ENCODE measurements around the gene THAP7.

THAP7 gene

DNA sequence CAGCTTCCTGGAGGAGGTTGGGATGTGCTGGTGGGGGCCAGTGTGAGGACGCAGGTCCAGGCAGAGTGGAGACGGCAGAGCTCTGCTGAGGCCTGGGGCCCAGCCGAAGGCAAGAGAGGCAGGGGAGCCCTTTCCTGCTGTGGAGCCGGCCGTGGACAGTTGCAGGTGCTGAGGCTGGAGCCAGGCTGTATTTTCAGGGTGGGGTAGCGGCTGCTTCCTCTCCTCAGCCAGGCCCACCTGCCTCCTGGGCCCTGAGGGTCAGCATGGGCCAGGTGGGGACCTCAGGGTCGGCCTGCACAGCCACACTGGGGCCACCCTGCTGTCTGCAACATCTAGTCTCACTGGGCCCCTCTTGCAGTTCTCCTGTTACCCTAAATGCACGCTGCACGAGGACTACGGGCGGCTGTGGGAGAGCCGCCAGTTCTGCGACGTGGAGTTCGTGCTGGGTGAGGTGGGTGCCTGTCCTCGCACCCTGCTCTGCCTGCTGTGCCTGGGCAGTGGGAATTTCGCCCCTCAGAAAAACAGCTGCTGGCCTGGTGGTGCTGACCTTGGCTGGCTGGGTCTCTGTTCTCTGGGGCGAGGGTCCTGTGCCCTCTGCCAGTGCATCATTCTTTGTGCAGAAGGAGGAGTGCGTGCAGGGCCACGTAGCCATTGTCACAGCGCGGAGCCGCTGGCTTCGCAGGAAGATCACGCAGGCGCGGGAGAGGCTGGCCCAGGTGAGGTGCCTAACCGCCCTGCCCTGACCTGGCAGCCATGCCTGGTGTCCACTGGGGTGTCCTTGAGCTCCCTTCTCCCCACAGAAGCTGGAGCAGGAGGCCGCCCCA is 8.4 kb downstream of the THAP7 start:
- no peak for DNase-seq (ENCODE audit: low read depth in 2 of 2)

DNA sequence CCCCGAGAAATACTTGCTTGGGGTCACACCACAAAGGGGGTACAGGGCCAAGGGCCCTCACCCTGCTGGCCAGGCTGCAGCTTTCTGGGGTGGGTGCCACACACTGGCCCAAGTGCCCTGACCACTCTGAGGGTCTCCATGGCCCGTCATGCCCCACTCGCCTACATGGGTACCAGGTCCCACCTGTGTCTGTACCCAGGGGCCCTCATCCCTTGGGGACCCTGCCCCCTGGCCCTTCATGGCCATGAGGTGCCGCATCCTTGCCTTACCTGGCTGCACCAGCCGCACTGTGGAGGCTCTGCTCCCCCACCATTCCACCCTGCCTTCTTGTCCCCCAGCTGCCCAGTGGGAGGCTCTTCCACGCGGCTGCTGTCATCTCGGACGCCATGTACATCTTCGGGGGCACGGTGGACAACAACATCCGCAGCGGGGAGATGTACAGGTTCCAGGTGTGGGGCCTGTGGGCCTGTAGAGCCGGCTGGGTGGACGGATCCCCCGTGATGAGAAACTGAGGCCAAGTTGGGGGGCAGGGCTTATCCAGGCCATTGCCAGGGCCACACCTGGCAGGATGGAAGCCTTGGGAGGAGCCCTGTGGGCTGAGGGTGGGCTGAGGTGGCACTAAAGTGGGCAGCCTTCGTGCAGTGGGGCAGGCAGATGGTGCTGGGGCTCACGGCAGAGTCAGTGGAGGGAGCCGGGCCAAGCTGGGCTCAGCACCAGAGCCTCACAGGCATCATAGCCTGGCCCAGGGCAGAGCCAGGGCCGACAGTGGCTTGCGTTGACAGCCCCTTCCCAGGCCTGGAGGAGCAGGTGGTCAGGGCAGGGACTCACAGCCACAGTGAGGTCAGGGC is 9.2 kb downstream of the THAP7 start:
- no peak for DNase-seq (ENCODE audit: low read depth in 2 of 2)

DNA sequence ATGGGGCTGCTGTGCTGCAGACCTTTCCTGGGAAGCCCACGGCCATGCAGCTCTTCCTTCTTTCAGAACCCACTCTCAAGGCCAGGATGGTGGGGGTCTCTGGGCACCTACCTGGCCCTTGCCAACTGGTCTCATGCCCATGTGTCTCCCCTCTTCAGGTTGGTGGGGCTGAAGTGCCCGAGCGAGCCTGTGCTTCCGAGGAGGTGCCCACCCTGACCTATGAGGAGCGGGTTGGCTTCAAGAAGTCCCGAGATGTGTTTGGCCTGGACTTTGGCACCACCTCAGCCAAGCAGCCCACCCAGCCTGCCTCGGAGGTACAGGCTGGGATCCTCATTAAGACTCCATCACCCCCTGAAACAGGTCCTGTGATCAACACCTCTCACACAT is 9.9 kb downstream of the THAP7 start:
- no peak for DNase-seq (ENCODE audit: low read depth in 2 of 2)

DNA sequence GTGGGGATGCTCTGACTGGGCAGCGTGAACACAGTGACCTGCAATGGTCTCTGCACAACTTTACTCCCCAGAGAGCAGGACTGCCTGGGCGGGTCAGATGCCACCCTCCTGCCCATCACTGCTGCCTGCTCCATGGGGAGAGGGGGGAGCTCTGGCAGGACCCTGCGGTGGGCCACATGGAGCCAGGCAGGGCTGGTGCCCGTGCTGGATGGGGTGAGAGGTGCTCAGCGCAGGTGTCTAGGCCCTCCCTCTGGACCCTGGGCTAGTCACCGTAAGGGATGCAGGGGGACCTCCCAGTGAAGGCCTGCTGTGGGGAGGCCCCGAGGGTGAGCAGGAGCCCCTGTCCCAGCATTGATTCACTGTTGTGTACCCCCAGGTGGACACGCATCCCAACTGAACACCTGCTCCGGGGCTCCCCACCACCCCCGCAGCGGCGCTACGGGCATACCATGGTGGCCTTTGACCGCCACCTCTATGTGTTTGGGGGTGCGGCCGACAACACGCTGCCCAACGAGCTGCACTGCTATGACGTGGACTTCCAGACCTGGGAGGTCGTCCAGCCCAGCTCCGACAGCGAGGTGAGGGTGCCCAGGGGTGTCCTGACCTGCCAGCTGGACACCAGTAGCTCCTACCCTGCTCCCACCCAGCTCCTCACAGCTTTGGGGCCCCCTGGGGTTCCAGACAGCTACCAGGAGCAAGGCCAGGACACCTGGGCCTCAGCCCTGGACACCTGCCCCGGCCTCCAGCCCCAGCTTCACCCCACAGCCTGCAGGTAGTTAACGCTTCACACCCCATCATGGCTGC is 10.5 kb downstream of the THAP7 start:
- DNase-seq (ENCODE audit: low read depth in 2 of 2), result no peak

DNA sequence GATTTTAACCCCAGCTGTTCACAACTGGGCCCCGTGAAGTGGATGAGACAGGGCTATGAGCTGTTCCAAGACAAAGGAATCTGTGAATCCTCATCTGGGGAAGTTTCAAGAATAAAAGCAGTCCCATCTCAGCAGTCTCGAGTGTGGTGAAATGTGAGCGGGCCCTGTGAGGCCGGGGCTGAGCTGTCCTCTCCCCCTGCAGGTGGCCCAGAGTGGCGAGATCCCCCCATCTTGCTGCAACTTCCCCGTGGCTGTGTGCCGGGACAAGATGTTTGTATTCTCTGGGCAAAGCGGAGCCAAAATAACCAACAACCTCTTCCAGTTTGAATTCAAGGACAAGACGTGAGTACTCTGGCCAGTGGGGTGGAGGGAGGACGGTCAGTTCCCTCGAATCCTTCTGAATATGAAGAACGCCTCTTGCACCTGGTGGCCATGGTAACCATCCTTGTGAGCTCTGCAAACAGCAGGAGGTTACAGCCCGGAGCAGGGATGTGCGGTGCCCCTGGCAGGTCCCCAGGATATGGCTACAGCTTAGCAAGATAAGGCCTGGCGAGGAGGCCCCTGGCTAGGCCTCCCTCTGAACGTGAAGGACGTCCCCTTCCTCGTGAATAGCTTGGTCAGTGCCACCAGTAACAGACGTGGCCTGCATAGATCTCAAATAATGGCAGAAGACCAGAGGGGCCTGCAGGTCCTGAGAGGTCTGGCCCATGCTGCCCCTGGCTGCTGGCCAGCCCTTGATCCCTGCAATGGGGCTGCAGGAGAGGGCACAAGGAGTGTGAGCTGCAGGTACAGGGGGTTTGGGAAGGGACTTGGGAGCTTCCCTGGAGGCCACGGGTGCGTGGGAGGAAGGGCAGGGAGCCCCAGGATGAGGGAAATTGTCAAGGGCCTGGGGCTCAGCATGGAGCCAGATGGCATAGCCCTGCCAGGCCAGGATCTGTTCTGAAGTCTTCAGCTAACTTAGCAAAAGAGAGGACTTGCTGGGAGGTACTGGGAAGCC is 11.4 kb downstream of the THAP7 start:
- no peak for DNase-seq (ENCODE audit: low read depth in 2 of 2)

DNA sequence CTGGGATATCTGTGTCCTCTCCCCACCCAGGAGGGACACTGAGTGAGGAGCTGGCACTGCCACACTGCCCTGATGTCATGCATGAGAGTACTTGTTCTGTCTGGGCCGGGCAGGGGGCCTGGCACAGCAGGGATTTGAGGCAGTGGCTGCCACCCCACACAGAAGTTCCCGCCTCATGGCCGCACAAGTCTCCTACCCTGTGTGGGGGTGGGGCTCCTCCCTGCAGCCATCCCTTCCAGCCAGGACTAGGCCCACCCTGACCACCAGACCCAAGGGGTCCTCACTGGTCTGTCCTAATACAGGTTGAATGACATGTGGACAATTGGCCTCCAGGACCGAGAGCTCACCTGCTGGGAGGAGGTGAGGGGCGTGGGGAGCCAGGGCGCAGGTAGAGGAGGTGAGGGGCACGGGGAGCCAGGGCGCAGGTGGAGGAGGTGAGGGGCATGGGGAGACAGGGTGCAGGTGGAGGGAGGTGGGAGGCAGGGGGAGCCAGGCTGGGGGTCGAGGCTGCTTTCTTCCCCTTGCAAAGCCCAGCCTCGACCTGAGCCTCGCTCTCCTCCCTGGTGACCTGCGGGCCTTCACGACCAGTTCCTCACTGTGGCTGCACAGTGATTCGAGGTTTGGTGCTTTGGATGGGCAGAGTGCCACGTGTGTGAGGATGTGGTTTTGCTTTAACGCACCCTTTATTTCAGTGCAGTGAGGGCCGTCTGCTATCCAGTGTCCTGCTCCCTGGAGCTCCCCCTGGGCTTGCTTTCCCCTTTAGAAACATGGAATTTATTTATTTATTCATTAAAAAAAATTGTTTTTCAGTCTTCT is 12.4 kb downstream of the THAP7 start:
- no peak for DNase-seq (ENCODE audit: low read depth in 2 of 2)

DNA sequence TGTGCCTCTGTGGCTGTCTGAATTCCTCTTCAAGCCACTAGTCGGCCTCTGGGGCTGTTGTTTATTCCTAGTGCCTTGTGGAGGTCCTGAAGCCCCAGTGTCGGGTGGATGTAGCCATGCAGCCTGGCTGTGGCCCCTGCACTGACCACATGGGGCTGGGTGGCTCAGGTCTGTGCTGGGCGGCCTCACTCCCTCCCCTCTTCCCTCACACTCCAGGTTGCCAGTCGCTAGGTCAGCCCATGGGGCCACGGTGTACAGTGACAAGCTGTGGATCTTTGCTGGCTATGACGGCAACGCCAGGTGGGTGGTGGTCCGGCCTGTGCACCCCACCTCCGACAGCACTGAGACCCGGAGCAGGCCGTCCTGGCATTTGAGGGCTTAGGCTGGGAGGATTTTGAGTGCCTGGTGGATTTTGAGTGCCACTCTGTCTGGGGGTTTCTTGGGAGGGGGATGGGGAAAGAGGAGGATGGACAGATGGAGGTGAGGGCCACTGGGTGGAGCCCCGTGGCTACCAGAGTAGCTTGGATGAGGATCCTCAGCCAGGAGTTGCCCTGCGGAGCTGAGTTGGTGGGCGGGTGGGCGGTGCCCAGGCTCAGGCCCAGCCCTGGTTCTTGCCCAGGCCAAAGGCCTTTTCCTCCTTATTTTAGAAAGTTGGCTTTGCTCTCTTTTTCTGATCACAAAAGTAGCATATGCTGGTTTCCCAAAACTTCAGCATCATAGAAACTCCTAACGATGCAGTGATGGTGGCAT is 13.2 kb downstream of the THAP7 start:
- DNase-seq (ENCODE audit: low read depth in 2 of 2), result no peak

DNA sequence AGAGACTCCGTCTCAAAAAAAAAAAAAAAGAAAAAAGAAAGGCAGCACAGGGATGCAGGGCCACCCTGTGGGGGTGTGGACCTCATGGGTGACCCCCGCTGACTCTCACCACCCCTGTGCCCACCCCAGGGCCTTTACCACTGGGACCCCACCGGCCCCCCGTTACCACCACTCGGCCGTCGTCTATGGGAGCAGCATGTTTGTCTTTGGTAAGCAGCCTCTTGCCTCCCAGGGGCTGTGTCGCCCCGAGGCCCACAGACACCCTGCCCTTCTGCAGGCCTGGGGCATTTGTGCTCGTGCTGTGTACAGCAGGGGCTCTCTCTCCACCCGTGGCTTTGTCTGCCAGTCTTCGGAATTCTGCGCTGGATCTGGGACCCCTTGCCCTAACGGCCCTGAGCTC is 14.5 kb downstream of the THAP7 start:
- no peak for DNase-seq (ENCODE audit: low read depth in 2 of 2)

DNA sequence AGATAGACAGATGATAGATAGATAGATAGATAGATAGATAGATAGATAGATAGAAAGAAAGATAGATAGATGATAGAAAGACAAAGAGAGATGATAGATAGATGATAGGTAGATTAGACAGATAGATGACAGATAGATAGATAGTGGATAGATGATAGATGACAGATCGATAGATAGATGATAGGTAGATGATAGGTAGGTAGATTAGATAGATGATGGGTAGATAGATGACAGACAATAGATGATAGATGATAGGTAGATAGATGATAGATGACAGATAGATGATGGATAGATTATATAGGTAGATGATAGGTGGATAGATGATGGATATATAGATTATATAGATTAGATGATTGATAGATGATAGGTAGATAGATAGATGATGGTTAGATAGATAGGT is 15.6 kb downstream of the THAP7 start:
- no peak for DNase-seq (ENCODE audit: low read depth in 2 of 2)

DNA sequence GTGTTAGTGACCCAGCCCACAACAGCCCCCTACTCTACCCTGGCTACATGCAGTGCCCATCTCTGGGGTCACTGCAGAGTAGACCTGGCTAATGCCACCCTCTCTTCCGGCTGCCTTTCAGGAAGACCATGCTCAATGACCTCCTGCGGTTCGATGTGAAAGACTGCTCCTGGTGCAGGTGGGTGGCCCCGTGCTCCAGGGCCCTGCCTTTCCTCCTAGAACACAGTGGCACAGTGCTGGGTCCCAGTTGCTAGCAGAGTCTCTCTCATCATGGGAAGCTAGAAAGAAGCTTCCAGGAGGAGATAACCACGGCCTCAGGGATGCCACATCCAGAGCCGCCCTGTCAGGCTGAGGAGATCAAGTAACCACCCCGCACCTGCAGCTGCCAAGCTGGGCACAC is 16.2 kb downstream of the THAP7 start:
- DNase-seq (ENCODE audit: low read depth in 2 of 2), result no peak

DNA sequence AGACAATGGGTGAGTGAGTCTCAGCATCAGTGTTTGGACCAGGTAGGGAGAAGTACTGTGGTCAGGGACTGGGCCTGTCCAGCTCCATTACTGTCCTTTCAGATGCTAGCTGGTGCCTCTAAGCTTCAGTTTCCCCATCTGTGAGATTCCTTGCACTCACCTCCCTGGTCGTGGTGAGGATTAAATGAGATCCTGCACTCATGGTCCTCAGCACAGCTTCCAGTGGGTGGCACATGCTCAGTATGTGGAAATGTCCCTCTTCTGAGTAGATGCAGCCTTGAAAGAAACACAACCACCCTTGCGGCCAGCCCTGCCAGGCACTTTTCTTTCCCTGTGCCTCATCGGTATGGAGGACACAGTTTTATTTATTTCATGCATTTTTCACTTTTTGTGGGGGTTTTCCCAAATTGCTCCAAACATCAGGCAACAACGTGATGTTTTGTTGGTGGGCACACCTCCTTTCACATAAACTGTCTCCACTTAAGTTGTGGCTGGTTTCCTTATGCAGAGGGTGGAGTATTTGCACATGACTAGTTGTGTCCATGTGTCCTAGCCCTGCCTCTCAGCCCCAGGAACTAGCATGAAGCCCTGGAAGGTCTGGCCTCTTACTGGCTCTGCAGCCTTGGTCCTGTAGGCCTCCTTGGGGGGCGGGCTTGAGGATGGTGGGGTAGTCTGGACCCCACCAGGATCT is 18.7 kb downstream of the THAP7 start:
- no peak for DNase-seq (ENCODE audit: low read depth in 2 of 2)

DNA sequence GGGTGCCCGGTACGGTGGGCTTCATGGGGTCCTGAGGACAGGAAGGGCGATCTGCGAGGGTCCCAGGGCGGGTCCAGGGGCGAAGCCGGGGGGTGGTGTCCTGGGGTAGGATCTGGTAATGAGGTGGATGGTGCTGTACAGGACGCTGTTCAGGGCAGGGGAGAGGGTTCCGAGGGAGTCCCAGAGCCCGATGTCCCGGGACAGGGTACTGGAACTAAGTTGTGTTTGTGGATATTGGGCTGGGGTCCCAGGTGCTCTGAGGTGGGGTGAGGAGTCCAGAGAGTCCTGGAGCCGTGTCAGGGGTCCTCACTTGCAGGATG is 19.4 kb downstream of the THAP7 start:
- DNase-seq (ENCODE audit: low read depth in 2 of 2), result no peak

DNA sequence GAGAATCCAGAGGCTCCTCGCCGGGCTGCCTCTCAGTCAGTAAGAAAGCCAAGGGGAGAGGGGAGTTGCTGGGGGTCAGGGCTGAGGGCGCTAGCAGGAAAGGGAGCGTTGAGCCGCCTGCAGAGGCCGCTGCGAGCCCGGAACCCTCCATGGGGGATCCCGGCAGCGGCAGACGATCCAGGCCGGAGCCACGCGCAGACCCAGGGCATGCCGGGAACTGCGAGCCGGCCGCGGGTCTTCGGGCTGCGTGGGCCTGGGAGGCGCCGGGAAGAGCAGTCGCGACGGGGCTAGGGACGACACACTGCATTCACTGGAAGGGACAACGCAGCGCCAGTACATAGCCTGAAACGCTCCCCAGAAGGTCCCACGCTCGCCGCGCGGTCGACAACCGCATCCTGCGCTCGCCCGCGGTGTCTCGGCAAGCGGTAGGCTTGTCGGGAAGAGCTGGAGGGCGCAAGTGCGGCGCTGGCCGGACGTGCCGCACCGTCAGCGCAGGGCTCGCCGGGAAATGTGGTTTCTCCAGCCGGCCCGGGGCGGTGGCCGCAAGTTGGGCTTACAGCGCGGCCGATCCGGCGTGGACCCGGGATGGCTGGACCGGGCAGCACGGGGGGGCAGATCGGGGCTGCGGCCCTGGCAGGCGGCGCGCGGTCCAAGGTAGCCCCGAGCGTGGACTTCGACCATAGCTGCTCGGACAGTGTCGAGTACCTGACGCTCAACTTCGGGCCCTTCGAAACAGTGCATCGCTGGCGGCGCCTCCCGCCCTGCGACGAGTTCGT is 19.9 kb downstream of the THAP7 start, which contains the start of gene LZTR1:
Gene LZTR1, plus strand, starts transcription at position 511 of the 776 bp plus-strand sequence. Its CDS starts 75 bp downstream, at position 586.
- peak; percentile 65 to 66 for DNase-seq (ENCODE audit: low read depth in 2 of 2)

DNA sequence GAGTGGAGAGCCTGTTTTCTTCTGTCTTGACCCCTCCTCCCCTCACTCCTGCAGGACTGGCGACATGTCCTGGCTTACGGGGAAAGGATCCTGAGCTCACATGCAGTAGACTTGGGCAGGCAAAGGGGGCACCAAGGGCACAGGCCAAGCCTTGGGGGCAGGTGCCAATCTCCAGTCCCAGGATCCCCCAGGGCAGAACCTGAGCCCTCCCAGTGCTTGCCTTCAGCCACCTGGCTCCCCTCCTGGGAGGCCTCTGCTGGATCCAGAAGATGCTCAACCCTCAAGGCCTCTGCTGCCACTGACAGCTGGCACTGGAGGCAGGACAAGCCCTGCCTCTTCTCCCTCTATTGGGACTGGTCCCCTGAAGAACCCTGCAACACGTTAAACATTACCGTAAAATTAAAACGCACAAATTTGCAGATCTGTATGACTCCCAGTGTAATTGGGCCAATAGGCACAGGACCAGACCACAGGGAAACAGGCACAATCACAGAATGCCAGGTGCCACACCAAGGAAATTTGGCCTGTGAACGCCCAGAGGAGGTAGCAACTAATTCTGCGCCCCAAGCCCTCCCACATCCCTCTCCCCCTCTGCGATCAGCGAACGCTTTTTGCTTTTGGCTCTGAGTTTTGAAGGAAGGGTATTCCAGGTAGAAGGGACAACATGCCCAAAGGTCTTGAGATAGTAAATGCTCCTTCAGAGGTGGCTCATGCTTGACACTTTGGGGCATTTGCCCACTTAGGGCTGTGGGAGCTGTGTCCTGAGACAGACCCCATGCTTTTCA is 20.8 kb downstream of the THAP7 start:
- DNase-seq (ENCODE audit: low read depth in 2 of 2), result no peak

DNA sequence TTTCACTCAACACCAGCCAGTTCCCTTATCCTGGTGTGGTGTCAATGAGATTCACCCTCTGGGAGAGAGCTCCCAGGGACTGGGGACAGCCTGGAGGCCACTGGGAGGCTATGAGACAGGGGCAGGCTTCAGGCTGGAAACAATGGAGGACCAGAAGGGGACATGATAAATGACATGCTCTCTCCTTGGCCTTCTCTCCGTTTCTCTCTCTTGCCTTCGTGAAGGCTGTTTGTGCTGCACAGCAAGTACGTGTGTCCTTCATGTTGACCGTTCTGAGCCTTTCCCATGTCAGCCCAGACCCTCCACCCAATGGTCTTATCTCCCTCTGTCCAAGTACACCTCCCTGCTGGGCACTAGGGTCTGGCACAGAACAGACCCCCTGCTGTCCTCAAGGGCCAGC is 21.4 kb downstream of the THAP7 start:
- no peak for DNase-seq (ENCODE audit: low read depth in 2 of 2)

DNA sequence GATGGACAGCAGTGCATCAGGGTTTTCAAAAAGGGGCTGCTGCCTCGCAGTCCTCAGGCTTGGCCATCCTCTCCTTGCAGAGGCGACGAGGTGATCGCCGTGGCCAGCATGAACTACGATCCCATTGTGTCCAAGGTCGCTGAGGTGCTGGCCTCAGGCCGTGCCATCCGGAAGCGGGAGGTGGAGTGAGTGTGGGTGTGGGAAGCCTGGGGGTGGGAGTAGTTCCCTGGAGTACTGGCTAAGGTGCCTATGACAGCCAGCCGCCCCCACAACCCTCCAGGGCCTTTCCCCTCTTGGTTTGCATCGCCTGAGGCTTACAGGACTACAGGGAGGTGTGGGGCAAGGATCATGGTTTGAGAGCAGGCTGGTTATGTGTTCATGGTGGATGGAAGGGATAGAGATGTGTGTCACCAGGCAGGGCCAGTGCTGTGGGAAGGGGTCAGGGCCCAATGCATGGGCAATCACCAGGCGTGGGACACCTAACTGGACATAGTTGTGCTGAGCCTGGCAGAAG is 21.9 kb downstream of the THAP7 start:
- DNase-seq (ENCODE audit: low read depth in 2 of 2), result no peak

DNA sequence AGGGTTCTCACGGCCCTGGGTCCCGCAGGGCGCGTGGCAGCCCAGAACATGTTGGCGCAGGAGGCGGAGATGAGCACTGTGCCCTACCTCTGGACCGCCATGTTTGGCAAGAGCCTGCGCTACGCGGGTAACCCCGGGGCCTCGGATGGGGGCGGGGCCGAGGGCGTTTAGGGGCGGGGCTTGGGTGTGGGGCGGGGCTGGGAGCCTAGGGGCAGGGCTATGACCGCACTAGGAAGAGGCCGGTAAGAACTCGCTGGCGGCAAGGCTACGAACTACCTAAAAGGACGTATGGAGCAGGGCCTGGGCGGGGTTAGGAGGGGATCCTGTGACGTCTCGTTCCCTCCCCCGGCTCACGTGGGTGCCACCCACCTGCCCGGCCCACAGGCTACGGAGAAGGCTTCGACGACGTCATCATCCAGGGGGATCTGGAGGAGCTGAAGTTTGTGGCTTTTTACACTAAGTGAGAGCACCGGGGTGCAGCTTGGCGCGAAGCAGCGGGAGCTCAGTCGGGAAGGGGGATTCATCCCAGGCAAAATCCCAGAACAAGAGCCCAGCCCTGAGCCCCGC is 22.6 kb downstream of the THAP7 start:
- peak; percentile 44 to 66 for DNase-seq (ENCODE audit: low read depth in 2 of 2)

Data from stimulated activated CD8-positive, alpha-beta memory T cell treated with anti-CD3 and anti-CD28 coated beads, Interleukin-15, amount 100 ng/mL, for 48 hours (primary cell).